HepG2 (cell line): ENCODE measurements around the gene E2F3. TPM values are rescaled to one million over a fixed set of nuclear protein-coding genes. Genes with fewer than 3 reads are reported as not detected.

ENCODE experiments used
- ATAC-seq: fragments of 200-7000 bp; cut with Tn5 transposase; 3 replicates; pipeline ENCODE4 v1.9.1; 2020; ENCODE audit warnings: mild to moderate bottlenecking, moderate library complexity
- BruUV-seq: library from RNA; stranded (reverse); fragments of 400-500 nt; replicated peaks from 2 replicates; lab custom pipeline; 2021; lab: Mats Ljungman, UMichigan
- CTCF ChIA-PET: fragments of 300-600 bp; formaldehyde crosslinking; extraction: SDS; loops from one replicate; lab custom pipeline; 2021; ENCODE audit warnings: low total read pairs, inconsistent platforms, low intra/inter-chr PET ratio; lab: Yijun Ruan, JAX
- POLR2A ChIA-PET: fragments of 350-600 bp; sonication (Branson Sonifier 250); formaldehyde crosslinking; loops from one replicate; lab custom pipeline; 2020; ENCODE audit warnings: antibody characterized with exemption, inconsistent platforms; lab: Yijun Ruan, JAX
- DNase-seq: peaks from one replicate; pipeline ENCODE4 v3.0.0-alpha.2; 2015; ENCODE audit warnings: low spot score
- FAIRE-seq: peaks from 3 replicates; lab custom pipeline; 2011; peaks lifted over from hg19 to GRCh38; lab: Jason Lieb, UNC
- H2AFZ ChIP-seq: one replicate; pipeline ENCODE4 v1.6.1; 2011; ENCODE audit warnings: low read length, inconsistent platforms
- H3K27ac ChIP-seq: fragments of 300-600 bp; 3 replicates; pipeline ENCODE4 v1.8.0; 2011; ENCODE audit warnings: mixed run types, mild to moderate bottlenecking, mixed read lengths, low read length, inconsistent platforms; ENCODE audit not compliant: insufficient read depth; ENCODE audit errors: extremely low read length
- H3K27me3 ChIP-seq, 2 experiments: fragments of 200-600 bp in 1 of 2; 2 replicates in 1 of 2; 3 replicates in 1 of 2; pipeline versions ENCODE4 v1.6.0 to v1.8.0; 2011; ENCODE audit warnings: low read length in 2 of 2, mild to moderate bottlenecking in 2 of 2, moderate library complexity in 2 of 2, inconsistent platforms in 1 of 2; ENCODE audit not compliant: insufficient read depth in 2 of 2, control insufficient read depth in 1 of 2
- H3K36me3 ChIP-seq, 2 experiments: fragments of 200-600 bp in 1 of 2; replicated peaks in 1 of 2; 2 replicates in 1 of 2; 3 replicates in 1 of 2; pipeline versions ENCODE4 v1.5.1 to v1.8.0; 2011; ENCODE audit warnings: low read length in 2 of 2, inconsistent platforms in 1 of 2; ENCODE audit not compliant: insufficient read depth in 2 of 2, control insufficient read depth in 1 of 2
- H3K4me1 ChIP-seq: 2 replicates; pipeline ENCODE4 v1.5.1; 2012; ENCODE audit warnings: low read length, inconsistent platforms; ENCODE audit not compliant: insufficient read depth
- H3K4me2 ChIP-seq: 2 replicates; pipeline ENCODE4 v1.6.0; 2011; ENCODE audit warnings: low read depth, low read length, inconsistent platforms
- H3K4me3 ChIP-seq, 3 experiments: fragments of 200-600 bp in 1 of 3; sonication (generic), shearing (Covaris generic) in 1 of 3; replicated peaks in 1 of 3; 2 replicates each; pipeline ENCODE4 v1.5.1; 2011 to 2016; ENCODE audit warnings: low read length in 3 of 3, inconsistent platforms in 2 of 3, low read depth in 2 of 3, mild to moderate bottlenecking in 2 of 3, control low read depth in 1 of 3, mixed read lengths in 1 of 3; ENCODE audit not compliant: insufficient read depth in 1 of 3
- H3K79me2 ChIP-seq: one replicate; pipeline ENCODE4 v1.6.1; 2011; ENCODE audit warnings: low read length, inconsistent platforms; ENCODE audit not compliant: insufficient read depth
- H3K9ac ChIP-seq: 2 replicates; pipeline ENCODE4 v1.6.0; 2011; ENCODE audit warnings: mild to moderate bottlenecking, low read depth, low read length, inconsistent platforms; ENCODE audit not compliant: insufficient read depth
- H3K9me3 ChIP-seq: 2 replicates; pipeline ENCODE4 v1.5.1; 2012; ENCODE audit warnings: mild to moderate bottlenecking, low read length
- H4K20me1 ChIP-seq: 2 replicates; pipeline ENCODE4 v1.6.0; 2011; ENCODE audit warnings: inconsistent platforms, mild to moderate bottlenecking, low read length, moderate library complexity; ENCODE audit not compliant: insufficient read depth
- BATF2 ChIP-seq: sonication (generic); formaldehyde crosslinking; IDR thresholded peaks from 2 replicates; pipeline ENCODE4 v1.8.0; 2022; ENCODE audit warnings: mild to moderate bottlenecking, missing genetic modification reagents, moderate library complexity
- GMEB1 ChIP-seq: sonication (generic); formaldehyde crosslinking; IDR thresholded peaks from 2 replicates; pipeline ENCODE4 v1.5.1; 2020; ENCODE audit warnings: missing genetic modification reagents, mild to moderate bottlenecking, borderline replicate concordance
- HBP1 ChIP-seq: IDR thresholded peaks from 2 replicates; pipeline ENCODE4 v1.6.1; 2016; ENCODE audit warnings: low read depth, control low read depth
- MEIS2 ChIP-seq: sonication (generic); formaldehyde crosslinking; IDR thresholded peaks from 2 replicates; pipeline ENCODE4 v1.9.0; 2021; ENCODE audit warnings: mild to moderate bottlenecking, missing genetic modification reagents
- POGK ChIP-seq: sonication (generic); formaldehyde crosslinking; conservative IDR thresholded peaks from 2 replicates; pipeline ENCODE4 v1.8.0; 2022; ENCODE audit warnings: mild to moderate bottlenecking, moderate library complexity, missing genetic modification reagents
- U2AF1 ChIP-seq: fragments of 200-400 bp; formaldehyde crosslinking; optimal IDR thresholded peaks from 2 replicates; pipeline ENCODE3; 2017; ENCODE audit warnings: mild to moderate bottlenecking, low read depth, low read length
- YEATS4 ChIP-seq: sonication (generic); formaldehyde crosslinking; IDR thresholded peaks from 2 replicates; pipeline ENCODE4 v1.4.0; 2020; ENCODE audit warnings: missing genetic modification reagents, borderline replicate concordance
- ZNF121 ChIP-seq: sonication (generic); formaldehyde crosslinking; IDR thresholded peaks from 2 replicates; pipeline ENCODE4 v1.5.0; 2020; ENCODE audit warnings: mild to moderate bottlenecking, missing genetic modification reagents
- ZNF124 ChIP-seq: sonication (generic); formaldehyde crosslinking; IDR thresholded peaks from 2 replicates; pipeline ENCODE4 v1.4.0; 2020; ENCODE audit warnings: missing genetic modification reagents
- ZNF230 ChIP-seq: sonication (generic); formaldehyde crosslinking; IDR thresholded peaks from 2 replicates; pipeline ENCODE4 v1.4.0; 2020; ENCODE audit warnings: mild to moderate bottlenecking, missing genetic modification reagents
- ZNF260 ChIP-seq: sonication (generic); formaldehyde crosslinking; IDR thresholded peaks from 2 replicates; pipeline ENCODE4 v1.4.0; 2020; ENCODE audit warnings: missing genetic modification reagents, low read depth, mild to moderate bottlenecking, borderline replicate concordance
- ZNF317 ChIP-seq: sonication (generic); formaldehyde crosslinking; IDR thresholded peaks from 2 replicates; pipeline ENCODE4 v1.5.0; 2020; ENCODE audit warnings: mild to moderate bottlenecking, missing genetic modification reagents
- ZNF331 ChIP-seq: sonication (generic); formaldehyde crosslinking; IDR thresholded peaks from 2 replicates; pipeline ENCODE4 v1.4.0; 2020; ENCODE audit warnings: missing genetic modification reagents
- ZNF343 ChIP-seq: sonication (generic); formaldehyde crosslinking; IDR thresholded peaks from 2 replicates; pipeline ENCODE4 v1.4.0; 2020; ENCODE audit warnings: mild to moderate bottlenecking, missing genetic modification reagents
- WGBS: methylation state at CpG from one replicate; pipeline ENCODE4 v1.1.6; 2017; ENCODE audit warnings: low lambda C conversion rate; 5-methylcytosine and 5-hydroxymethylcytosine counted together
- in situ Hi-C: cut with HindIII; loops from 2 replicates; pipeline ENCODE4 v1.10.0; 2017; ENCODE audit warnings: low pct_unique_long_range_greater_than_20kb; ENCODE audit not compliant: extremely low pct_ligation_motif_present
- intact Hi-C: fragments of 100-400 bp; cut with micrococcal nuclease; formaldehyde crosslinking; loops from one replicate; pipeline ENCODE4 v1.10.0; 2022; ENCODE audit not compliant: unreplicated experiment
- polyA plus RNA-seq, 8 experiments: library from polyadenylated mRNA; depleted of rRNA in 3 of 8; stranded (reverse) in 7 of 8; unstranded in 1 of 8; fragments of >200 nt; fragmentation: Illumina TruSeq in 4 of 8; extraction: Trizol in 4 of 8; gene quantifications; 2 replicates each; pipeline versions ENCODE4 v1.2.1 to v1.2.3, GENCODE V29; 2011 to 2016; ENCODE audit warnings: low read depth in 4 of 8, missing spikeins in 1 of 8, mixed read lengths in 1 of 8; ENCODE audit not compliant: insufficient read depth in 1 of 8
- total RNA-seq, 5 experiments: library from RNA; depleted of rRNA; stranded (reverse); fragments of >200 nt; fragmentation: Illumina TruSeq; extraction: Trizol; gene quantifications; 2 replicates each; pipeline ENCODE4 v1.2.3, GENCODE V29; 2016; ENCODE audit warnings: low read depth in 1 of 5

The E2F3 gene
- total and polyA plus RNA-seq, 2 of the 13 experiments (the other 11 are each of a cell fraction or from before 2014, with no cell fraction given) = 8.5 to 12.7 TPM

GRCh38 chr6:20439558-20439957 lies 37.9 kb downstream of the E2F3 start:
- H3K79me2 ChIP-seq = peaks cover 46% of the 10 kb centered on the region
- no peaks in the 10 kb centered on the region for H3K9me3 ChIP-seq
- in situ Hi-C loops (no loop called here), intact Hi-C loops (no loop called here)
- H3K4me2 ChIP-seq = no peak overlapping the region
- FAIRE-seq (no peak), DNase-seq (no peak), ATAC-seq (no peak)
- 95% methylated on average over 3 of the region's 3 CpGs for WGBS
- no peak overlapping the region for H2AFZ ChIP-seq
- CTCF ChIA-PET = no interaction called here
- H3K9ac ChIP-seq = no peak overlapping the region
- H3K4me1 ChIP-seq = peaks cover 17% of the 10 kb centered on the region
- TF ChIP-seq ZNF121 (0 out of 2 replicates have a peak, but pooled peaks have one; percentile 37), HBP1 (CRISPR knock-in tag) (no peak)
- H3K36me3 ChIP-seq = peaks cover 7 to 37% of the 10 kb centered on the region in 2 experiments; a peak in 4 of 5 replicates
- H4K20me1 ChIP-seq = no peaks in the 10 kb centered on the region; the same call in 1 of the 2 replicates
- H3K27ac ChIP-seq = no peak overlapping the region
- POLR2A ChIA-PET = no interaction called here
- no TSS peak for BruUV-seq
- H3K27me3 ChIP-seq = no peaks in the 10 kb centered on the region
- H3K4me3 ChIP-seq = no peak overlapping the region

- 97% methylated on average over 4 of the region's 4 CpGs for WGBS
- H3K27ac ChIP-seq = no peak overlapping the region
- FAIRE-seq = no peak
- TF ChIP-seq ZNF317 (no peak), ZNF124 (no peak), POGK (CRISPR knock-in tag) (no peak), YEATS4 (CRISPR knock-in tag) (no peak), ZNF260 (CRISPR knock-in tag) (no peak), GMEB1 (CRISPR knock-in tag) (no peak), BATF2 (CRISPR knock-in tag) (no peak), ZNF331 (CRISPR knock-in tag) (no peak), ZNF343 (CRISPR knock-in tag) (no peak), ZNF230 (CRISPR knock-in tag) (no peak), U2AF1 (no peak), MEIS2 (CRISPR knock-in tag) (no peak)
Measured at GRCh38 chr6:20440296-20440695, 38.6 kb downstream of the E2F3 start.

More at GRCh38 chr6:20440296-20440695, 38.6 kb downstream of the E2F3 start:
- Histone ChIP-seq H3K9ac (no peak overlapping the region), H2AFZ (no peak overlapping the region), H3K9me3 (no peaks in the 10 kb centered on the region), H3K36me3 (peaks cover 4 to 35% of the 10 kb centered on the region in 2 experiments; a peak in 4 of 5 replicates), H3K79me2 (peaks cover 45% of the 10 kb centered on the region), H3K27me3 (no peaks in the 10 kb centered on the region), H3K4me2 (no peak overlapping the region), H3K4me3 (no peak overlapping the region), H3K4me1 (peaks cover 17% of the 10 kb centered on the region), H4K20me1 (no peaks in the 10 kb centered on the region; the same call in 1 of the 2 replicates)
- ChIA-PET POLR2A (no interaction called here), CTCF (no interaction called here)
- no peak for ATAC-seq
- intact Hi-C loops (no loop called here), in situ Hi-C loops (no loop called here)
- no peak for DNase-seq
- no TSS peak for BruUV-seq
